Testis (tissue), 2 donors: ENCODE data around the gene MRPS6.

Experiments used
- CTCF ChIP-seq, 3 experiments: fragments of 450-650 bp in 2 of 3; fragments of 200-600 bp in 1 of 3; sonication (generic) in 1 of 3; IDR thresholded peaks; one replicate each; pipeline ENCODE4 v1.5.1; 2016 to 2019; ENCODE audit warnings: antibody characterized with exemption in 3 of 3, mild to moderate bottlenecking in 2 of 3, moderate library complexity in 1 of 3
- POLR2A ChIP-seq: fragments of 450-650 bp; IDR thresholded peaks from one replicate; pipeline ENCODE4 v1.6.1; 2017; ENCODE audit warnings: antibody characterized with exemption, mild to moderate bottlenecking, moderate library complexity

GRCh38 chr21:34107606-34108005, 34.2 kb downstream of the MRPS6 start:
- TF ChIP-seq CTCF (IDR thresholded peaks at IDR 0.05) (no peak), POLR2A (no peak)
